GM12892 (cell line): ENCODE results near the gene PALLD.

Experiments
- POLR2A ChIP-seq: IDR thresholded peaks from 2 replicates; pipeline ENCODE4 v1.6.1; 2011; ENCODE audit warnings: low read depth, low read length, control low read depth
- POLR2AphosphoS5 ChIP-seq: IDR thresholded peaks from 2 replicates; pipeline ENCODE4 v1.6.1; 2011; ENCODE audit warnings: low read depth, low read length, control low read depth
- TAF1 ChIP-seq: IDR thresholded peaks from 2 replicates; pipeline ENCODE4 v1.6.1; 2011; ENCODE audit warnings: low read depth, mild to moderate bottlenecking, control low read depth, low read length, borderline replicate concordance

GRCh38 chr4:168630445-168631187, 133.8 kb downstream of the PALLD start:
- no peak for TF ChIP-seq POLR2A
- no peak for TF ChIP-seq POLR2AphosphoS5
- no peak for TF ChIP-seq TAF1
